Breast epithelium (tissue), 4 donors: ENCODE results near the gene MRGPRD. TPM values are rescaled to one million over a fixed set of nuclear protein-coding genes. Genes with fewer than 3 reads are reported as not detected.

Source experiments
- DNase-seq, 2 donors: peaks; one replicate each; pipeline ENCODE4 v3.0.0-alpha.2; 2019; ENCODE audit warnings: low spot score in 2 of 2
- H3K27ac ChIP-seq, 2 donors: fragments of 200-600 bp; sonication (generic) in 1 of 2; one replicate each; pipeline ENCODE4 v1.5.1; 2016 to 2019; ENCODE audit warnings: mild to moderate bottlenecking in 1 of 2
- H3K27me3 ChIP-seq, 2 donors: fragments of 200-600 bp; sonication (generic) in 1 of 2; one replicate each; pipeline versions ENCODE4 v1.5.1 to v1.6.0; 2017 to 2019; ENCODE audit warnings: control low read depth in 1 of 2, mild to moderate bottlenecking in 1 of 2
- H3K36me3 ChIP-seq: fragments of 200-600 bp; one replicate; pipeline ENCODE4 v1.5.1; 2019
- H3K4me1 ChIP-seq, 2 donors: fragments of 200-600 bp; sonication (generic); one replicate each; pipeline ENCODE4 v1.5.1; 2016 to 2019; ENCODE audit warnings: control low read depth in 1 of 2
- H3K4me3 ChIP-seq, 3 donors: fragments of 200-600 bp; sonication (generic); 1 replicate in 2 of 3; 2 replicates in 1 of 3; pipeline ENCODE4 v1.5.1; 2016 to 2019; ENCODE audit warnings: mild to moderate bottlenecking in 3 of 3, moderate library complexity in 2 of 3
- H3K9me3 ChIP-seq, 2 donors: fragments of 200-600 bp; sonication (generic) in 1 of 2; one replicate each; pipeline ENCODE4 v1.5.1; 2016 to 2019; ENCODE audit warnings: control low read depth in 1 of 2
- POLR2A ChIP-seq: fragments of 450-650 bp; IDR thresholded peaks from one replicate; pipeline ENCODE4 v1.6.1; 2016; ENCODE audit warnings: antibody characterized with exemption, mild to moderate bottlenecking, moderate library complexity
- POLR2AphosphoS5 ChIP-seq, 3 donors: sonication (generic); formaldehyde crosslinking; IDR thresholded peaks; one replicate each; pipeline ENCODE4 v1.6.1; 2017; ENCODE audit warnings: antibody characterized with exemption in 3 of 3
- intact Hi-C: fragments of 100-400 bp; cut with DNase I; formaldehyde crosslinking; loops from one replicate; pipeline ENCODE4 v1.15.1; 2023; ENCODE audit warnings: low total_unique reads
- total RNA-seq, 3 donors: library from RNA; depleted of rRNA; stranded (reverse); fragments of >200 nt; gene quantifications; one replicate each; pipeline ENCODE4 v1.1.0, GENCODE V29; 2016
- TF ChIP-seq, protein P1 (sequence below), 3 donors: fragments of 450-650 bp; IDR thresholded peaks; one replicate each; pipeline ENCODE4 v1.5.1; 2016 to 2017; ENCODE audit warnings: antibody characterized with exemption in 3 of 3, mild to moderate bottlenecking in 3 of 3, moderate library complexity in 3 of 3

MRGPRD gene
- total RNA-seq, 3 donors from 2014 or later = not detected

- Histone ChIP-seq H3K9me3 (no peaks in the 10 kb centered on the region), H3K27ac (no peak overlapping the region), H3K27me3 (peaks cover 0 to 3% of the 10 kb centered on the region in 2 donors), H3K36me3 (no peaks in the 10 kb centered on the region), H3K4me1 (peaks cover 0 to 5% of the 10 kb centered on the region in 2 donors), H3K4me3 (no peak overlapping the region)
- TF ChIP-seq, protein P1, sequence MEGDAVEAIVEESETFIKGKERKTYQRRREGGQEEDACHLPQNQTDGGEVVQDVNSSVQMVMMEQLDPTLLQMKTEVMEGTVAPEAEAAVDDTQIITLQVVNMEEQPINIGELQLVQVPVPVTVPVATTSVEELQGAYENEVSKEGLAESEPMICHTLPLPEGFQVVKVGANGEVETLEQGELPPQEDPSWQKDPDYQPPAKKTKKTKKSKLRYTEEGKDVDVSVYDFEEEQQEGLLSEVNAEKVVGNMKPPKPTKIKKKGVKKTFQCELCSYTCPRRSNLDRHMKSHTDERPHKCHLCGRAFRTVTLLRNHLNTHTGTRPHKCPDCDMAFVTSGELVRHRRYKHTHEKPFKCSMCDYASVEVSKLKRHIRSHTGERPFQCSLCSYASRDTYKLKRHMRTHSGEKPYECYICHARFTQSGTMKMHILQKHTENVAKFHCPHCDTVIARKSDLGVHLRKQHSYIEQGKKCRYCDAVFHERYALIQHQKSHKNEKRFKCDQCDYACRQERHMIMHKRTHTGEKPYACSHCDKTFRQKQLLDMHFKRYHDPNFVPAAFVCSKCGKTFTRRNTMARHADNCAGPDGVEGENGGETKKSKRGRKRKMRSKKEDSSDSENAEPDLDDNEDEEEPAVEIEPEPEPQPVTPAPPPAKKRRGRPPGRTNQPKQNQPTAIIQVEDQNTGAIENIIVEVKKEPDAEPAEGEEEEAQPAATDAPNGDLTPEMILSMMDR (IDR thresholded peaks at IDR 0.05) = no peak
- no peak for TF ChIP-seq POLR2AphosphoS5 (IDR thresholded peaks at IDR 0.05)
- TF ChIP-seq POLR2A = no peak
- intact Hi-C loops = no loop called here
- DNase-seq = peak in 1 of 2 donors; percentile 46
Measured at GRCh38 chr11:69005631-69006368, 25.0 kb upstream of the MRGPRD start.

- Histone ChIP-seq H3K4me1 (no peaks in the 10 kb centered on the region), H3K9me3 (no peaks in the 10 kb centered on the region), H3K36me3 (no peaks in the 10 kb centered on the region), H3K27ac (peak overlapping the region in 1 of 2 donors; percentile 78), H3K27me3 (no peaks in the 10 kb centered on the region), H3K4me3 (no peak overlapping the region)
- intact Hi-C loops = no loop called here
- peak in 1 of 2 donors; percentile 45 for DNase-seq
- TF ChIP-seq POLR2AphosphoS5 (IDR thresholded peaks at IDR 0.05) (no peak), POLR2A (no peak)
- TF ChIP-seq, protein P1 (IDR thresholded peaks at IDR 0.05) = no peak
Measured at GRCh38 chr11:69005183-69005630, 24.4 kb upstream of the MRGPRD start.

- H3K4me3 ChIP-seq = no peak overlapping the region
- H3K27me3 ChIP-seq = no peaks in the 10 kb centered on the region
- intact Hi-C loops = no loop called here
- no peaks in the 10 kb centered on the region for H3K36me3 ChIP-seq
- H3K9me3 ChIP-seq = no peaks in the 10 kb centered on the region
- TF ChIP-seq POLR2A = no peak
- TF ChIP-seq, protein P1 (IDR thresholded peaks at IDR 0.05) = no peak
- TF ChIP-seq POLR2AphosphoS5 (IDR thresholded peaks at IDR 0.05) = no peak
- no peaks in the 10 kb centered on the region for H3K4me1 ChIP-seq
- peak in 1 of 2 donors; percentile 39 for DNase-seq
- peak overlapping the region in 1 of 2 donors; percentile 78 for H3K27ac ChIP-seq
Measured at GRCh38 chr11:69004411-69005182, 23.8 kb upstream of the MRGPRD start.

- Histone ChIP-seq H3K4me3 (no peak overlapping the region), H3K36me3 (no peaks in the 10 kb centered on the region), H3K4me1 (no peaks in the 10 kb centered on the region), H3K27ac (peak overlapping the region in 1 of 2 donors; percentile 78), H3K9me3 (no peaks in the 10 kb centered on the region), H3K27me3 (no peaks in the 10 kb centered on the region)
- peak in 1 of 2 donors; percentile 49 for DNase-seq
- TF ChIP-seq, protein P1 (IDR thresholded peaks at IDR 0.05) = no peak
- TF ChIP-seq POLR2AphosphoS5 (IDR thresholded peaks at IDR 0.05) (no peak), POLR2A (no peak)
- intact Hi-C loops = no loop called here
Measured at GRCh38 chr11:69003866-69004367, 23.1 kb upstream of the MRGPRD start.
